Nucleus accumbens (tissue), 56 donors: ENCODE results near the gene DNAAF8.

ENCODE experiments used
- DNase-seq, 56 donors: peaks; one replicate each; lab custom pipeline; 2025; lab: John Stamatoyannopoulos, UW

Gene DNAAF8

GRCh38 chr16:4694642-4695451, 39.5 kb upstream of the DNAAF8 start:
- peak in 28 of 56 donors; percentile 11 to 67 (median 35) for DNase-seq

- no peak for DNase-seq
Observed at GRCh38 chr16:4695473-4696171, 38.7 kb upstream of the DNAAF8 start.

DNA sequence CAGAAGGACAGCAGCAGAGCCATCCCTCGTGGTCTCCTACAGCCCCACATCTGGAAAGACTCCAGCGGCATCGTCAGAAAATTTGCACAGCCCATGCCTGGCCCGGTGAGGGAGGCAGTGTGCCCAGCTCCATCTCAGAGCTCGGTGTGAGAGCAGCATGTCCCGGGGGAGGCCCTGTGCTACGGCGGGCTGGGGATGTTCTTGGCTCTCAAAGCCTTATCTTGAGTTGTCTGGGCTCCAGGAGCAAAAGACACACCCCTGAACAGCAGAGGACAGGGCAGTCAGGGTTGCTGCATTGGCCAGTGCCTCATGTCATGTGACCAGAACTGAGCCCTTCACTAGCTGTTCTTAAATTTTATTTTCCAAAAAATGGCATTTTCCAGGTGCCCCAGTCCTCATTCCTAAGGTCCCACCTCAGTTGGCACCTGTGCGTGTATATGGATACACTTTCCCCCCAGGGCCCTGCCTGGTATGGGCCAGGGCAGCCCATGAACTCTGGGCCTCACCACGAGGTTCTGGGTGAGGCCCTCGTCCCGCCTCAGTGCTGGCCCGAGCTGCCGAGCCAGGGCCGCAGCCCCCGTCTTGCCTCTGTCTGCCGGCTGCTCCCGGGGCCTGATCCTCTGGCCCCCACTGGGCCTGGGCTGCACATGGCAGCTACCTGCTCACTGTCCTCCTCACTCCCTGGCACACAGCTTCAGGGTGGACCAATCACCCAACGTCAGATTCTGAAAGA, 38.0 kb upstream of the DNAAF8 start:
- DNase-seq = no peak

DNA sequence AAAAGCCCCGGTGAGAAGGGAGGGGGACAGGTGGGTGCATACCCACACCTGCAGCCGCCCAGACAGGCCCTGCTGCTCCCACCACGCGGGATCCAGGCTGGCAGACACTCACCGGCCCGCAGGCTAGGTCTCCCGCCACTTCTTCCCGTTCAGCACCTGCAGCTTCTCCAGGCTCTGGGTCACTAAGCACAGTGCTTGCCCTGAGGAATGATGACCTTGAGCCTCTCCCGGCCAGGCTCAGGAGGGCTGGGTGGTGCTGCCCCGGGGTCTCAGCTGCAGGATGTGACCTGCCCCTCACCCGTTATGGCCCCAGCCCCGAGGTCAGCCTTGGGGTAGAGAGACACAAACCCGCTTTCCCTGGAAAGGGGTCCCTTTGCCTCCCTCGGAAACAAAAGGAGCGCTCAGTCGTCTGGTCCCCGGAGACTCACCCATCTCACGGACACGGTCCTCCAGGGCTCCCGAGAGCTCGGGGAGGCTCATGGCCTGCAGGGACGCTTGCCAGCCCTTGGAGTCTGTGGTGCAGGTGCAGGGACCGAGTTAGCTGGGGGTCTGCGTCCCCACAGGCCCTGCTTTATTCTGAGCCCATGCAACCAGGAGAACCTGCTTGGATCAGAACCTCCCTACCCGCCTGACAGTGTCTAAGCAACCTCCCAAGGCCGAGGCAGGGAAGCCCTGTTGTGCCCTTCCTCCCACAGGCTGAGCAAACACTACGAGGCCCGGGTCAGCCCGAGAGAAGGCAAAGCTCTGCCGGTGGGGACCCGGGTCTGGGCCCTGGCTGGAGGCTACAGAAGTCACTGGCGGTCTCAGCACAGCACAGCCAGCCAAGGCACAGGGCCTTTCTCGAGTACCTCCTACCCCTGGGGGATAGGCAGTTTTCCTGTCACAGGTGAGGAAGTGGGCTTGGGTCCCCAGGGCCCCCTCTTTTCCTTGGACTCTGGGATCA, 37.2 kb upstream of the DNAAF8 start:
- DNase-seq = no peak

DNA sequence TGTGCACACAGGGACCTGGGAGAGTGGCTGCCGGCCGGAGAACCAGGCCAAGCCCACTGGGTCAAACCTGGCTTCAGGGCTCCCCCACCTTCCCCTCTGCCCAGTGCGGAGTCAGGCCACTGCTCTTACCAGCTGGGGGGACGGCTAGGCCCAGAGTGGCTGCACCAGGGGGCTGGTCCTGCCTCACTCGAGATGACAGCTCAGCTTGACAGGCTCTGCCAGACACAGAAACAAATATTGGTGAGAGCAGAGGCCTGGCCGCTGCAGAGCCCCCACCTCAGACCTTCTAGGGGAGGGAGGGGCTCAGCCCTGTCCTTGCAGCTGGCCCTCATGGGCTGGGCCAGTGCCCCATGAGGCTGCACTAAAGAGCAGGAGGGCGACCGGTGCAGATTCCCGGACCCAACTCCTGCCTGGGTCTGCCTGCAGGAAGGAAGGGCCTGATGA, 36.5 kb upstream of the DNAAF8 start:
- DNase-seq = no peak

DNA sequence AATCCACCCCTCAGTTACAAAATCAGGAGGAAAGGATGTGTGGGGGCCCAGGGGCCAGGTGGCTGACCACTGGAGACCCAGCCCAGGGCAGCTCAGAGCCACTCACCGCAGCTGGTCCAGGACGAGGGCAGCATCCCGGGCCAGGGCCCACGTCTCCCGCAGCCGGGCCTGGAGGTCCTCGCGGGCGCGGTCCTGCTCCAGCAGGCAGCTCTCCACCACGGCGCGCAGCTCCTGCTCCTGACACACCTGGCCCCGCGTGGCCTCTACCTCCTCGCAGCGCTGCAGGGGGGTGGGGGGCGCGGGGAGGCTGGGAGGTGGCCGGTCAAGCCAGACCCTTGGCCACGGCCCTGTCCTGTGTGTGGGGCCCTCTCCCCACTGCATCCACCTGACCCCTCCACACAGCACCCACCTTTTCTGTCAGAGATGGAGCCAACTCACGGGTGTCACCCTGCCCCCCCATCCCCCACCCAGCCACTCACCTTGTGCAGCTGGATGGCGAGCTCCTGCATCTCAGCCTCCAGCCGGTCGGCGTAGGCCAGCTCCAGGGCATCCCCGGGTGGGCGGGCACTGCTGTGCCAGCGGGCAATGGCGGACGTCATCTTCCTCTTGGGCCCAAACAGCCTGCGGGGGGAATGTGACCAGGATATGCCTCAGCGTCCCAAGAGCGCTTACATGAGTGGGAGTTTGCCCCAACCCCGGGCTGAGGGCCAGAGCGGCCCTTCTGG, 35.9 kb upstream of the DNAAF8 start:
- DNase-seq = no peak

- DNase-seq = no peak
Observed at GRCh38 chr16:4699046-4699556, 35.2 kb upstream of the DNAAF8 start.

DNA sequence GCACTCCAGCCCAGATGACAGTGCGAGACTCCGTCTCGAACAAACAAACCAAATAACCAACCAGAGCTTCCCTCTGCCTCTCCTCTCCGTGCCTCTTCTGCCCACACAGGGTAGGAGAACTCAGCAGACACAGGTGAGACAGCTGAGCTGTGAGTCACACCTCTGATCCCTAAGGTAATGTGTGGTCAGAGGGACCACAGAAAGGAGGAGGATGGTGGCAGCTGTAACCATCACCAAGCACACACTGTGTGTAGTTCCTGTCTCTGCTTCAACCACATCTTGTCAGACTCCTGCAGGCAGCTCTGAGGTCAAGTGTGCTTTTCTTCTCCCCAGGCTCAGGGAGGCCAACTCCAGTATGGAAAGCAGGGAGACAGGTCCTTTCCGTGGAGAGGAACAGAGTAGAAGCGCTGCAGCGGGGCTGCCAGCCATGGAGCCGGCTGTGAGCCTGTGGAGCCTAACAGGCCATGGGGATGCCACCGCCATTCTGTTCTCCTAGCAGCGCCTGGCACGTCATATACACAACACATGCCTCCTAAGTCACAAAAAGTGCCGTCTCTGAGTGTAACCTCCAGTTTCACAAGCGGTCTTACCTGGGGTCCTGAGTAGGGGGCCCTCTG, 33.8 kb upstream of the DNAAF8 start:
- DNase-seq = peak in 1 of 56 donors; percentile 18

DNA sequence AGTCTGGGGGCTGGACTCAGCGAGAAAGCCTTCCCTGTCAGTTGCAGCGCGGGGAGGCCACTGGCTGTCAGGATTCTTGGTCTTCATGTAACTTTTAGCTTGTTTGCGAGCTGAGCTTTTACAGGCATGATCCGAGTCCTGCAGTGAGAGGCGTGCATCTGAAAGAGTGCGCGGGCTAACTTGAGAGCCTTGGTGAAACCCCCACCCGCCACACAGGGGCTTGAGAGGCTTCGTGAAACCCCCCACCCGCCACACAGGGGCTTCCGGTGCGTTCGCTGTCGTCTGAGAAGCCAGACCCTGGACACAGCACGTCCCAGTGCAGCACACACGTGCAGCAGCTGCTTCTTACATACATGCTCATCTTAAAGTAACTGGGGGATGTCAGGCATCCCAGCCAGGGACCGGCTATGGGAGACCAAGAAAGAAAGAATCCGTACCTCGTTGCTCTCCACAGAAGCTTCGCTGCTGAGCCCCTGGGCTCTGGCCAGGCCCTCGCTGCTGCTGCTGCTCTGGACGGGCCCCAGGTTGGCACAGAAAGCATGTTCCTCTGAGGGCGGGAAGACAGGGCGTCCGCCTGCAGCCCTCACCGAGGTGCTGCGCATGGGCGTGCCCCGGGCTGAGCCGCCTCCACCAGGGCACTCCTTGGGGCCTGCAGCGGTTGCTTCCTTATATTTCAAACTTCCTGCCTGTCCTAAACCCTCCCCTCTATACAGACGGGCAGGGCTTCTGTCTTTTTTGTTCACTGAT, 33.2 kb upstream of the DNAAF8 start:
- peak in 5 of 56 donors; percentile 13 to 40 (median 18) for DNase-seq

- no peak for DNase-seq
Observed at GRCh38 chr16:4701791-4702465, 32.4 kb upstream of the DNAAF8 start.

GRCh38 chr16:4702466-4702808, 31.9 kb upstream of the DNAAF8 start:
- no peak for DNase-seq

DNA sequence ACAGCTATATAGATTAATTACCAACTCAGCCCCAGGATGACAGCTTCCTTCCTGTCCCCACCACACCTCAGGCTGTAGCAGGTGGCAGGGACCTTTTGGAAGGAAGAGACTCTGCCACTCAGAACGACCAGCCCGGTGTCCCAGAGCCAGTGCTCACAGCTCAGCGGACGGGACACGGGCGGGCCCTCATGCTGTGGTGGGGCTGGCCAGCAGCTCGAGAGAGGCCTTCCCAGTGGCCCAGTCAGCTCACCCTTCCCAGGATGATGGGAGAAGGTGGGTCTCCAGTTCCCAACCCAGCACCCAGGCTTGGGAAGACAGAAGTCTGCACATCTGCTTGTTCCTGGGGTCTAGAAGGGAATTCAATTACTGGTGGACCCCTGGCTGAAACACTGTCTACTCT, 30.4 kb upstream of the DNAAF8 start:
- DNase-seq = no peak

DNA sequence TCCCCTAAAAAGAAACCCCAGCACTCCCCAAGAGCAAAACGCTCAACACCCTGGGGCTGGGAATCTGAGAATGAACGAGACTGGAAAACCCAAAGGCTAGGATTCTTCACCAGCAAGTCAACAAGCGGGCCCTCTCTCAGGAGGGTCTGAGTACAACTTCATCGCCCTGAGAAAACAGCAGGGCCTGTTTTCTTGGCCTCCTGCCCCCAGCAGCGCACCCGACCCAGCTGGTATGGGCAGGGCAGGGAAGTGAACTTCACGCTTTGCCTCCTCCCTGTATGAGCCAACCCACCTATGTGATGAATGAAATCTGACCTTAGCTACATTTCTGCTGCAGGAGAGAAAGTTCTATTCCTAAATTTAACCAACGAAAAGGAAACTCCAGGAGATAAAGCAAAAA, 29.8 kb upstream of the DNAAF8 start:
- no peak for DNase-seq

GRCh38 chr16:4704913-4705312, 29.4 kb upstream of the DNAAF8 start:
- DNase-seq = no peak

DNA sequence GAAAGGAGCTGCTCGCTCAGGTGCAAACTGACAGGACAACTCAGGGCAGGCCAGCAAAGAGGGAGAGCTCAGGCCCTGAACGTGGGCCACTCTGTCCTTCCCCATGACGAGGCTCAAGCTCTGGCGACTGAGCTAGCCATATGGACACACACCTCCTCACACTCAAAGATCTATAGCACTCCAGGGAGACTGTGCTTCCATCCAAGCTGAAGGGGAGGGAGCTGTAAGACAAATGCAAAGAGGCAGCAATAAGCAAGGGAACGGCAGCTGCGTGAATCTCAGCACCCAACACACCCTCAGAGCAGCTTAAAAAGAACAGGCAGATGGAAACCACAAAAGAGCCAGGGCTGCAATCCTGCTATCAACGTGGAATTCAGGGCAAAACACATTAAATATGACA, 27.5 kb upstream of the DNAAF8 start:
- DNase-seq = no peak

GRCh38 chr16:4709481-4709880, 24.9 kb upstream of the DNAAF8 start:
- no peak for DNase-seq

DNA sequence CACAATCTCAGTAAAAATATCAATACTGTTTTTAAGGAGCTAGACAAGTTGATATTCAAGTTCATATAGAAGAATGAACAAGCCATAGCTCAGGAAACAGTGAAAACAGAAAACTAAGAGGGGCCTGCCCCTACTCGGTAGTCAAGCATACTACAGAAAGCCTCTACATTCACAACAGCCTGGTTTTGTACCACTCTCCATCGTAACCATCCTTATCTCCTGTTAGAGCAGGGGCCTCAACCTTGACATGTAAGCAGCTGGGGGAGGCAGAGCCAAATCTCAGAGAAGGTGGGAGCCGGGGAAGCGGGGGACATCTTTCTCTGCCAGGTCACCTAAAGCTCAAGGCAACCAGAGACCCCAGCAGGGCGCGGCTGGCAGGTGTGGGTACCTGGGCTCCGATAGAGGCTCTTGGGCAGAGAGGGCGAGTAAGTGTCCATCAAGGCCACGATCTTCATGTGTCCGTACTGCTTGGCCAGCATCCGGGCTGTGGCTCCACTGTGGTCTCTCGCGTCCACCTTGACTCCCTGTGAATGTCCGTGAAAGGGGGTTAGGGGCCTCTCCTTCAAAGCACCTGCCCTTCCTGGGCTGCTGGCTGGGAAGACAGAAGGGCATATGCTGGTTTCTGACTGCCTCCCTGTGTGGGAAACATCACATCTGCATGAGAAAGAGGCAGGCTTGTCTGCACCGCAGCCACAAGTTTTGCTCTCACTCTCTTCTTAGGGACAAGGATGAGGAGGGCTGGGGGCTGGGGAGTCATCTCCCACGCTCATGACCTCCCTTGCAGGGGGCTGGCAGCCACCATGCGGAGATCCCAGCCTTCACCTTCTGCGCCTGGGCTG, 20.5 kb upstream of the DNAAF8 start:
- no peak for DNase-seq
